K562 (cell line): ENCODE results near the gene CYP24A1.

Experiments
- ARID1B ChIP-seq: fragments of 450-650 bp; IDR thresholded peaks from 2 replicates; pipeline ENCODE4 v1.6.1; 2016; ENCODE audit warnings: antibody characterized with exemption, mild to moderate bottlenecking, inconsistent platforms
- TBL1XR1 ChIP-seq, 2 experiments: IDR thresholded peaks; 2 replicates each; pipeline ENCODE4 v1.6.1; 2012; ENCODE audit warnings: improper control_type of control experiment in 2 of 2, low read length in 2 of 2, mild to moderate bottlenecking in 1 of 2
- TSC22D4 ChIP-seq: fragments of 450-650 bp; IDR thresholded peaks from 2 replicates; pipeline ENCODE4 v1.6.1; 2016; ENCODE audit warnings: missing genetic modification characterization, missing biosample characterization, control low read depth
- TF ChIP-seq, protein P1 (sequence below): sonication (generic); formaldehyde crosslinking; IDR thresholded peaks from 2 replicates; pipeline ENCODE4 v1.9.0; 2022; ENCODE audit warnings: mild to moderate bottlenecking, missing genetic modification reagents
- TF ChIP-seq, protein P2 (sequence below): fragments of 450-650 bp; IDR thresholded peaks from 2 replicates; pipeline ENCODE4 v1.6.1; 2017; ENCODE audit warnings: mild to moderate bottlenecking, moderate library complexity

DNA sequence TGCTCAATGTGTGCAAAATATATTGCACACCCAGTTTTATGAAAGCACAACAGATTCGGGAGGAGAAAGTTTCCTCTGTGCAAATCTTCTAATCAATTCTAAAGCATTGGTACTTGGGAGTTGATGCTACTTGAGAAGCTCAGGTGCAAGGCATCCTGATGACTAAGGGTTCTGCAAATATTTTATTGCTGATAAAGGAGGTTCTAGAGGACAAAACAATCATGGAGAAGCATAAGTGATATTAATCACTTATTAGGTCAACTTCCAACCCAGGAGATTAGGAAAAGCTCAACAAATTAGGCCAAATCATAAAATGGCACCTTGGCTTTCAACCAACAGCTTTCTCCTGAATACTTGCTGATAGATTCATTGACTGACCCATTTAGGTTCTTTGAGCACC lies 27.1 kb downstream of the CYP24A1 start:
- TF ChIP-seq ARID1B = no peak
- TF ChIP-seq, protein P1, sequence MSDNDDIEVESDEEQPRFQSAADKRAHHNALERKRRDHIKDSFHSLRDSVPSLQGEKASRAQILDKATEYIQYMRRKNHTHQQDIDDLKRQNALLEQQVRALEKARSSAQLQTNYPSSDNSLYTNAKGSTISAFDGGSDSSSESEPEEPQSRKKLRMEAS (CRISPR knock-in tag) = no peak
- no peak for TF ChIP-seq TSC22D4 (tag)
- TF ChIP-seq, protein P2, sequence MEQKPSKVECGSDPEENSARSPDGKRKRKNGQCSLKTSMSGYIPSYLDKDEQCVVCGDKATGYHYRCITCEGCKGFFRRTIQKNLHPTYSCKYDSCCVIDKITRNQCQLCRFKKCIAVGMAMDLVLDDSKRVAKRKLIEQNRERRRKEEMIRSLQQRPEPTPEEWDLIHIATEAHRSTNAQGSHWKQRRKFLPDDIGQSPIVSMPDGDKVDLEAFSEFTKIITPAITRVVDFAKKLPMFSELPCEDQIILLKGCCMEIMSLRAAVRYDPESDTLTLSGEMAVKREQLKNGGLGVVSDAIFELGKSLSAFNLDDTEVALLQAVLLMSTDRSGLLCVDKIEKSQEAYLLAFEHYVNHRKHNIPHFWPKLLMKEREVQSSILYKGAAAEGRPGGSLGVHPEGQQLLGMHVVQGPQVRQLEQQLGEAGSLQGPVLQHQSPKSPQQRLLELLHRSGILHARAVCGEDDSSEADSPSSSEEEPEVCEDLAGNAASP = no peak
- no peak for TF ChIP-seq TBL1XR1 (IDR thresholded peaks at IDR 0.05; ENCODE audit: low read length in 2 of 2)
